Mesenchymal stem cell (in vitro differentiated cells and primary cell): ENCODE results near the gene GYG1.
A peak's percentile ranks its signal among the peaks of the same experiment; 100 is the strongest.

Experiments used
- DNase-seq: peaks from one replicate; pipeline ENCODE4 v3.0.0-alpha.2; 2013
- H2AFZ ChIP-seq: one replicate; pipeline ENCODE4 v1.6.1; 2013; ENCODE audit warnings: low read depth, mild to moderate bottlenecking, control low read depth, inconsistent platforms, low read length, moderate library complexity
- H2AK5ac ChIP-seq: 2 replicates; pipeline ENCODE4 v1.6.1; 2013; ENCODE audit warnings: low read length, moderate library complexity, mild to moderate bottlenecking, inconsistent platforms; ENCODE audit not compliant: severe bottlenecking
- H2BK120ac ChIP-seq: one replicate; pipeline ENCODE4 v1.6.1; 2013; ENCODE audit warnings: low read depth, mild to moderate bottlenecking, inconsistent platforms, low read length, moderate library complexity
- H2BK12ac ChIP-seq, 2 experiments: one replicate each; pipeline ENCODE4 v1.6.1; 2013; ENCODE audit warnings: inconsistent platforms in 2 of 2, low read length in 2 of 2, mild to moderate bottlenecking in 2 of 2, moderate library complexity in 2 of 2, control low read depth in 1 of 2
- H2BK15ac ChIP-seq: one replicate; pipeline ENCODE4 v1.6.1; 2013; ENCODE audit warnings: mild to moderate bottlenecking, low read depth, inconsistent platforms; ENCODE audit not compliant: poor library complexity, severe bottlenecking
- H2BK5ac ChIP-seq: 2 replicates; pipeline ENCODE4 v1.6.1; 2013; ENCODE audit warnings: low read depth, mild to moderate bottlenecking, low read length, control low read depth, inconsistent platforms; ENCODE audit not compliant: poor library complexity, severe bottlenecking
- H3K14ac ChIP-seq, 2 experiments: one replicate each; pipeline ENCODE4 v1.6.1; 2013; ENCODE audit warnings: inconsistent platforms in 2 of 2, low read length in 2 of 2, control low read depth in 1 of 2, mild to moderate bottlenecking in 1 of 2, moderate library complexity in 1 of 2
- H3K18ac ChIP-seq, 2 experiments: one replicate each; pipeline ENCODE4 v1.6.1; 2013; ENCODE audit warnings: inconsistent platforms in 2 of 2, low read length in 2 of 2, control low read depth in 1 of 2, low read depth in 1 of 2, mild to moderate bottlenecking in 1 of 2
- H3K23ac ChIP-seq, 2 experiments: one replicate each; pipeline ENCODE4 v1.6.1; 2013; ENCODE audit warnings: inconsistent platforms in 2 of 2, low read length in 2 of 2, mild to moderate bottlenecking in 2 of 2, moderate library complexity in 2 of 2, control low read depth in 1 of 2
- H3K27ac ChIP-seq: 2 replicates; pipeline ENCODE4 v1.5.1; 2013; ENCODE audit warnings: mild to moderate bottlenecking, moderate library complexity, low read length, control low read depth, inconsistent platforms; ENCODE audit not compliant: poor library complexity, severe bottlenecking
- H3K27me3 ChIP-seq, 2 experiments: 2 replicates each; pipeline versions ENCODE4 v1.6.1 to v1.7.0; 2013; ENCODE audit warnings: low read length in 2 of 2, mild to moderate bottlenecking in 2 of 2, moderate library complexity in 2 of 2, control low read depth in 1 of 2, inconsistent platforms in 1 of 2; ENCODE audit not compliant: control insufficient read depth in 1 of 2, insufficient read depth in 1 of 2
- H3K36me3 ChIP-seq, 2 experiments: 2 replicates each; pipeline versions ENCODE4 v1.6.1 to v1.7.0; 2013; ENCODE audit warnings: low read length in 2 of 2, control low read depth in 1 of 2, inconsistent platforms in 1 of 2, low read depth in 1 of 2, mild to moderate bottlenecking in 1 of 2; ENCODE audit not compliant: insufficient read depth in 2 of 2, control insufficient read depth in 1 of 2
- H3K4ac ChIP-seq, 2 experiments: one replicate each; pipeline ENCODE4 v1.6.1; 2013; ENCODE audit warnings: inconsistent platforms in 2 of 2, low read length in 2 of 2, mild to moderate bottlenecking in 2 of 2, moderate library complexity in 2 of 2, control low read depth in 1 of 2, low read depth in 1 of 2
- H3K4me1 ChIP-seq: 2 replicates; pipeline ENCODE4 v1.6.1; 2013; ENCODE audit warnings: low read depth, low read length, control low read depth; ENCODE audit not compliant: control insufficient read depth, insufficient read depth
- H3K4me2 ChIP-seq: 2 replicates; pipeline ENCODE4 v1.6.1; 2013; ENCODE audit warnings: low read length, mild to moderate bottlenecking, inconsistent platforms; ENCODE audit not compliant: poor library complexity, severe bottlenecking
- H3K4me3 ChIP-seq, 2 experiments: 2 replicates each; pipeline versions ENCODE4 v1.5.1 to v1.7.0; 2013; ENCODE audit warnings: low read length in 2 of 2, mild to moderate bottlenecking in 2 of 2, control low read depth in 1 of 2, low read depth in 1 of 2; ENCODE audit not compliant: insufficient read depth in 1 of 2
- H3K79me1 ChIP-seq: replicated peaks from 2 replicates; pipeline ENCODE4 v1.6.1; 2013; ENCODE audit warnings: mild to moderate bottlenecking, control low read depth, low read length, inconsistent platforms; ENCODE audit not compliant: poor library complexity, severe bottlenecking
- H3K9ac ChIP-seq: 2 replicates; pipeline ENCODE4 v1.7.0; 2013; ENCODE audit warnings: mild to moderate bottlenecking, low read length, moderate library complexity
- H3K9me3 ChIP-seq: 2 replicates; pipeline ENCODE4 v1.7.0; 2013; ENCODE audit warnings: mild to moderate bottlenecking, low read length; ENCODE audit not compliant: control insufficient read depth
- H4K8ac ChIP-seq: one replicate; pipeline ENCODE4 v1.6.1; 2013; ENCODE audit warnings: inconsistent platforms, mild to moderate bottlenecking, low read length, moderate library complexity
- H4K91ac ChIP-seq: one replicate; pipeline ENCODE4 v1.6.1; 2013; ENCODE audit warnings: mild to moderate bottlenecking, low read length, inconsistent platforms
- WGBS: methylation state at CpG from one replicate; pipeline ENCODE4 v1.1.7; 2013; ENCODE audit warnings: mixed read lengths; 5-methylcytosine and 5-hydroxymethylcytosine counted together

The GYG1 gene

GRCh38 chr3:149004622-149005021, 13.3 kb downstream of the GYG1 start:
- H3K23ac ChIP-seq = peak overlapping the region in 1 of 2 experiments; percentile 59
- no peak overlapping the region for H2AK5ac ChIP-seq
- H4K91ac ChIP-seq = no peak overlapping the region
- peak overlapping the region; percentile 84 for H3K27ac ChIP-seq
- H2AFZ ChIP-seq = no peak overlapping the region
- H3K9me3 ChIP-seq = no peaks in the 10 kb centered on the region
- no peak overlapping the region for H3K4me3 ChIP-seq
- no peak overlapping the region for H2BK120ac ChIP-seq
- H2BK12ac ChIP-seq = no peak overlapping the region
- peak overlapping the region; percentile 42 for H3K4me2 ChIP-seq
- peaks cover 11% of the 10 kb centered on the region for H3K4me1 ChIP-seq
- H3K14ac ChIP-seq = no peak overlapping the region
- WGBS = 44% methylated on average over 4 of the region's 4 CpGs
- no peak overlapping the region for H3K4ac ChIP-seq
- peak; percentile 39 for DNase-seq
- peaks cover 18% of the 10 kb centered on the region for H3K79me1 ChIP-seq
- H3K18ac ChIP-seq = peak overlapping the region; percentile 45 to 85
- no peak overlapping the region for H2BK5ac ChIP-seq
- peak overlapping the region; percentile 1 for H4K8ac ChIP-seq
- peaks cover 7 to 77% of the 10 kb centered on the region in 2 experiments for H3K36me3 ChIP-seq
- no peak overlapping the region for H2BK15ac ChIP-seq
- no peaks in the 10 kb centered on the region for H3K27me3 ChIP-seq
- peak overlapping the region; percentile 37 for H3K9ac ChIP-seq

- Histone ChIP-seq H3K23ac (no peak overlapping the region), H3K4me1 (peaks cover 11% of the 10 kb centered on the region), H3K36me3 (peaks cover 8 to 76% of the 10 kb centered on the region in 2 experiments), H2BK15ac (no peak overlapping the region), H3K27me3 (no peaks in the 10 kb centered on the region), H3K79me1 (peaks cover 15% of the 10 kb centered on the region), H2BK5ac (no peak overlapping the region), H4K8ac (no peak overlapping the region), H4K91ac (no peak overlapping the region), H2BK120ac (no peak overlapping the region), H2AK5ac (no peak overlapping the region), H3K18ac (no peak overlapping the region), H3K9me3 (no peaks in the 10 kb centered on the region), H3K14ac (no peak overlapping the region), H3K4me3 (no peak overlapping the region), H2BK12ac (no peak overlapping the region), H3K4ac (no peak overlapping the region), H2AFZ (no peak overlapping the region), H3K9ac (no peak overlapping the region), H3K4me2 (no peak overlapping the region), H3K27ac (peak overlapping the region; percentile 33)
- no CpG with 5 or more reads among the region's 1 CpG for WGBS
- no peak for DNase-seq
Observed at GRCh38 chr3:149005416-149005815, 14.1 kb downstream of the GYG1 start.

- no peak overlapping the region for H3K4ac ChIP-seq
- H4K91ac ChIP-seq = no peak overlapping the region
- WGBS = 86% methylated on average over 6 of the region's 7 CpGs
- no peak overlapping the region for H2AFZ ChIP-seq
- H3K14ac ChIP-seq = no peak overlapping the region
- peaks cover 13 to 73% of the 10 kb centered on the region in 2 experiments for H3K36me3 ChIP-seq
- H3K27ac ChIP-seq = no peak overlapping the region
- no peak overlapping the region for H2BK12ac ChIP-seq
- no peak for DNase-seq
- no peak overlapping the region for H2AK5ac ChIP-seq
- no peak overlapping the region for H3K4me2 ChIP-seq
- no peak overlapping the region for H3K9ac ChIP-seq
- no peak overlapping the region for H3K4me3 ChIP-seq
- no peaks in the 10 kb centered on the region for H3K9me3 ChIP-seq
- H3K27me3 ChIP-seq = no peaks in the 10 kb centered on the region
- H3K23ac ChIP-seq = no peak overlapping the region
- H3K18ac ChIP-seq = no peak overlapping the region
- no peak overlapping the region for H4K8ac ChIP-seq
- peaks cover 9% of the 10 kb centered on the region for H3K4me1 ChIP-seq
- no peak overlapping the region for H2BK5ac ChIP-seq
- no peak overlapping the region for H2BK15ac ChIP-seq
- H3K79me1 ChIP-seq = peaks cover 16% of the 10 kb centered on the region
- H2BK120ac ChIP-seq = no peak overlapping the region
Observed at GRCh38 chr3:149007567-149008257, 16.4 kb downstream of the GYG1 start.

- H2BK15ac ChIP-seq = no peak overlapping the region
- H2AK5ac ChIP-seq = no peak overlapping the region
- H4K91ac ChIP-seq = no peak overlapping the region
- H3K4me1 ChIP-seq = peaks cover 4% of the 10 kb centered on the region
- peaks cover 19% of the 10 kb centered on the region for H3K79me1 ChIP-seq
- DNase-seq = no peak
- no peak overlapping the region for H4K8ac ChIP-seq
- no peaks in the 10 kb centered on the region for H3K27me3 ChIP-seq
- no peak overlapping the region for H3K18ac ChIP-seq
- no peak overlapping the region for H3K23ac ChIP-seq
- 91% methylated on average over 1 of the region's 2 CpGs for WGBS
- no peak overlapping the region for H3K9ac ChIP-seq
- no peak overlapping the region for H3K27ac ChIP-seq
- no peak overlapping the region for H2BK120ac ChIP-seq
- no peaks in the 10 kb centered on the region for H3K9me3 ChIP-seq
- no peak overlapping the region for H3K4me2 ChIP-seq
- no peak overlapping the region for H2BK12ac ChIP-seq
- H3K4ac ChIP-seq = no peak overlapping the region
- no peak overlapping the region for H2BK5ac ChIP-seq
- H3K36me3 ChIP-seq = peaks cover 13 to 81% of the 10 kb centered on the region in 2 experiments
- no peak overlapping the region for H2AFZ ChIP-seq
- no peak overlapping the region for H3K14ac ChIP-seq
- H3K4me3 ChIP-seq = no peak overlapping the region
Observed at GRCh38 chr3:149009732-149010131, 18.4 kb downstream of the GYG1 start.
